HG03060 (cell line): ENCODE data around the gene SUGCT.
"Not testable (repeated sequence)": the region's sequence is repeated elsewhere in the genome, so short reads cannot be mapped to it uniquely, and the experiment has no call there.

ENCODE experiments used
- ATAC-seq: cut with Tn5 transposase; IDR thresholded peaks from one replicate; pipeline ENCODE4 v1.9.1; 2021; ENCODE audit warnings: low read depth, moderate number of reproducible peaks; ENCODE audit not compliant: unreplicated experiment

Gene SUGCT

DNA sequence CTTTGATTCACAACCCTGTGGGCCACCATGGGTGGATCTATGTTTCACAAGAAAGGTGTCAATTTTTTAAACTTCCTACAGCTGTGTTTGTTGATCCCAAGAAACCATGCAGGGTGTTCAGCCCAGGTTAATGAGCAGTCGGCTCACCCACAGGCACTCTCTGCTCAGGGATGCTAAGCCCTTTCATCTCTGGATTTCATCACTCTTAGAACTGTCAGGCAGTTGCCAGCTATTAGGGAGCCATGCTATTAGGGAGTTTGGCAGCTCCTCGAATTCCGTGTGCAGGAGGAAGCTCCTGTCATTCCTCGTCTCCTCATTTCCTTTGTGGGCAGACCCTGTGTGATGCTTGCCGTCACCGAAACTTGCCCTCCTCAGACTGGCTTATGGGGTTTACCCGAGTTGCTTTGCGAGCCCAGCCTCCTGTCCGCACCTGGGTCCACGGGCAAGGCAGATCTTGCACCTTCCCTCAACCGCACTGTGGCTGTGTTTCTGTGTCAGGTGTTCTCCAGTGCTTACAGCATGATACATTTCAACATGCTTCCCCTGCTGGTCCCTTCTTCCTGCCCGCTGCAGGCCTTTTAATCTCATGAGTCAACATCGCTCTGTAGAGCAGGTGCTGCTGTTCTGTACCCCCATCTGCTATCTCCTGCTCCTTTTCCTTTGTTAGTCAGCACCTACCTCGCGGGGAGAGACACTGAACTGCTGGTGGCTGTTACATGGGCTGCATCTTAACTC, 509.8 kb downstream of the SUGCT start:
- no peak for ATAC-seq

DNA sequence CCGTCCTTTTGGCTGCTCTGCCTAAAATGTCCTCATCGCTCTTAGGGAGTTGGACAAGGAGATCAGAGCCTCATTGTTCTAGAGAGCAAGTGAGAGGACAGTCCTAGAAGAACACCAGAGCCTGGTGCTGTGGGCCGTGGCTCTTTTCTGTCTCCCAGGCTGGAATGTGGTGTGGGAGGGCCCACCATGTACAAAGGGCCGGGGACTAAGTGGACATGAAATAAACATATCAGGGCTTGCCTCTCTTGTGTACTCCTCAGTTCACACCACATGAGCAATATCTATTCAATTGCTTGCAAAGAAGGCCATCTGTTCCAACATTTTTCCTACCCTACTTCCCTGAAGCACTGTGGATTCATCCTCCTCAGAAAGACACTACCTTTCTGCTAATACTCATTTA, 510.4 kb downstream of the SUGCT start:
- no peak for ATAC-seq

DNA sequence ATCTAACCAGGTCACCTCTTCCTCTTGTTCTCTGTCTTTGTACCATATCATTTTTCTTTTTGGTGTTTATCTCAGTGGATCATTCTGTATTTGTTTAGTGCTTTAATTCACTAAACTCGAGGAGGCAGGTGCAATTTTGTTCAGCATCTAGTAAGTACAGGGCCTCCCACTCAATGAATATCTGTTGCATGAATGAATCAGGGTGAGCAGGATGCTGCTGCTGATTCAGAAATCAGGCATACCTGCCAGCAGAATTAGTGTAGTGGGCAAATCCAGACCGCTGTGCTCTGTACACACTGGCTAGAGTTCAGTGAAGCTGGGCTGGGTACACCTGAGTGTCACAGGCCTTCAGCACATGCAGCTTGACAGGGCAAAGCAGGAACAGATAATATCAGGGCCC, 511.9 kb downstream of the SUGCT start:
- no peak for ATAC-seq

DNA sequence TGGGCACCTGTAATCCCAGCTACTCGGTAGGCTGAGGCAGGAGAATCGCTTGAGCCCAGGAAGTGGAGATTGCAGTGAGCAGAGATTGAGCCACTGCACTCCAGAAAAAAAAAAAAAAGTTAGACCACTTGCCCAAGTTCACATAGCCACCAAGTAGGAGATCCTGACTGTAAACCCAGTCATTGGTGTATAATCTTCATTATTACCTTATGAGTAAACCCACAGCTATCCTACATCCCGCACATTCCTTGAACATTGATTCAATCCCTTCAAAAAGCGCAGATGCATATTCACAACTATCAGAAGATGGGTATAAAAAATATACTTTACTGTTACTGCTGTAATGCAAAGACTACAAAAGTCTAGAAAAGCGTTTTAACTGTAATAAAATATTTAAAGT, 512.9 kb downstream of the SUGCT start:
- ATAC-seq = no peak

DNA sequence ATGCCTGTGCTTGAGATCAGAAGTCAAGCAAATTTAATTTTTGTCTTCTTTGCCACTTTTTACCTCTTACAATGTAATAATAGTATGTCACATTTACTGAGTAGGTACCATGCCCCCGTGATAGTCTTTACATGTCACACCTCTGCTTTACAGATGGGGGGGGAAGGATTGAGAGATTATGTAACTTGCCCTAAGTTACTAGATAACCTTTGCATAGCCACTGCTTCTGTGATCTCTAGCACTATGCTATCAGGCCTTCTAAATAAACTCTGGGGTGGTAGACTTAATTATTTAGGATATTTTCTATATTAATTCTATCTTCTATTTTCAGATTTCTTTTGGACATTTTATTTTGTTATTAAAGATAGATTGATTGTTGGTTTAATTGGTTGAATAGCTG, 514.4 kb downstream of the SUGCT start:
- ATAC-seq = no peak

DNA sequence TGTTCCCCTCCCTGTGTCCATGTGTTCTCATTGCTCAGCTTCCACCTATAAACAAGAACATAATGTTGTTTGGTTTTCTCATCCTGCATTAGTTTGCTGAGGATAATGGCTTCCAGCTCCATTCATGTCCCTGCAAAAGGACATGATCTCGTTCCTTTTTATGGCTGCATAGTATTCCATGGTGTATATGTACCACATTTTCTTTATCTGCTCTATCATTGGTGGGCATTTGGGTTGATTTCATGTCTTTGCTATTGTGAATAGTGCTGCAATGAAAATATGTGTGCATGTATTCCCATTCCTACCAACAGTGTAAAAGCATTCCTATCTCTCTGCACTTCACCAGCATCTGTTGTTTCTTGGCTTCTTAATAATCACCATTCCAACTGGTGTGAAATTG, 516.1 kb downstream of the SUGCT start:
- ATAC-seq = not testable (repeated sequence)

DNA sequence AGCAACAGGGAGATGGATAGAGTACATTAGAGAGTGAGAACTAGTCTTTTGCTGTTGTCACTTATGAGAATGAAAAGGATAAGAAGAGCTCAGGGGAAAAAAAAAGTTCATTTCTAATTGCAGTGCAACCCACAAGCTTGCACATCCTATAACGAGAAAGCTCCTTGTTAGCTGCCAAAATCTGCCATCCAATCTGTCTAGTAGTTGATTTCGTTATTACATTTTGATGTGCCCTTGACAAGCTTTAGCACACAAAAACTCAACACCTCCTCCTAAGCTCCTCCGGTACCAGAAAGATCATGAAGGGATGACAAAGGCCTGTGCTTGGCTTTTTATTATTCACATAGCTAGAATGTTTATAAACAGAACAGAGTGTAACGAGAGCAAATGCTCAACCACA, 519.4 kb downstream of the SUGCT start:
- no peak for ATAC-seq

DNA sequence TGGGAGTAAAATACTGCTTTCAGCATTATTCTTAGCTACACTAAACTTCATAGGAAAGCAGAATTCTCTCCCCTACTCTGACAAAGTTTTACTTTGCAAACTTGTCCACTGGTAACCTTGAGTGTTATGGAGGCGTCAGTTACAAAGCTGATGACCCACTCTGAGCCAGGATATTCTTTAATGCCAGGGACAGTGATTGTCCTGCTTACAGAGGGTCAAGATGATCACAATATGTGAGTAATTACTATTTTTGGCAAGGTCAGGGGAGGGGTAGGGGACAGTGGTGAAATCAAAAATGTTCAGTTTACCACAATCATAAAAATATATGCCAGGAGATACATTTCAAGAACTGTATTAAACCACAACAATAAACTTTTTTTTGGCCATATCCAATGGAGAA, 520.6 kb downstream of the SUGCT start:
- ATAC-seq = no peak

DNA sequence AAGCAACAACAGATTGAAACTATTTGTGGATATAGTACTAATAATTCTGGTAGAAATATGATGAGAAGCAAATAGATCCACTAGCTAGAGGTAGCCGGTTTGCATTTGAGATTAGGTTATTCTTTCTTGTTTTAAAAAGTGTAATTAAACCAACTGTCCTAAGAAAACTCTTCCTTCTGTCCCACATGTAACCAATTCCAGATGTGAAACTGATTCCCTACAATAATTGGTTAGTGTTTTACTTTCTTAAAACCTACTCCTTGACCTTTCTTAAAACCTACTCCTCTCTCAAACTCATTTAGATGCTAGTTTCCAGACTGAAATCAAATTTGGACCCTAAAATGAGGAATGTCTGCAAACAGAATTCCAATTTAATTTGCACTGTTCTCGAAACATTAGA, 521.5 kb downstream of the SUGCT start:
- no peak for ATAC-seq

DNA sequence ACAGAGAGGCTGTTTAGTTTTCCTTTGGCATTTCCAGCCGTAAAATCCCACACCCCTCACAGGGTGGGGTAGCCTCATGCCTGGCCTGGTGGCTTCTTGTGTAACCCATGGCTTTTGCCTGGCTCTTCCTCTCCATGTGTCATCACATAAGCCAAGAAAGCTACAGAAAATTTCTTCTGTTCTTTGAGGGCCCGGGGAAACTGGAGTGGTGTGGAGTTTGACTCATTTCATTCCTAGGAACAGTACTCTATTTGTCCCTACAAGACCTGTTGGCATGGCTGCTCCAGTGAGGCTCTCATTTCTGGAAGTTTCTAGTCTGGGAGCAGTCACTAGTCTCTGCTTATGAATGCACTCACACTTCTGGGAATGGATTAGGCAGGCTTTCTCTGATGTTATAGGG, 523.9 kb downstream of the SUGCT start:
- no peak for ATAC-seq

DNA sequence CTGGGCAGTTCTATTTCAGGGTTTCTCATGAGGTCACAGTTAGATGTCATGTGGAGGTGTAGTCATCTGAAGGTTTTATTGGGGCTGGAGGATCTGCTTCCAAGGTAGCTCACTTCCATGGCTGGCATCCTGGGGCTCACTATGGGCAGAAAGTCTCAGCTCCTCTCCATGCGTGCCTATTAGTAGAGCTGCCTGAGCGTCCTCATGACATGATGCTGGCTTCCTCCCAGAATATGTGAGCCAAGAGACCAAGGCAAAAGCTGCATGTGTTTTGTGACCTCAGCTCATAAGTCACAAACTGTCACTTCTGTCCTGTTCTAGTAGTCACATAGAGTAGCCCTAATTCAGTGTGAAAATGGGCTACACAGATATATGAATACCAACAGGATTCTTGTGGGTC, 524.4 kb downstream of the SUGCT start:
- no peak for ATAC-seq

DNA sequence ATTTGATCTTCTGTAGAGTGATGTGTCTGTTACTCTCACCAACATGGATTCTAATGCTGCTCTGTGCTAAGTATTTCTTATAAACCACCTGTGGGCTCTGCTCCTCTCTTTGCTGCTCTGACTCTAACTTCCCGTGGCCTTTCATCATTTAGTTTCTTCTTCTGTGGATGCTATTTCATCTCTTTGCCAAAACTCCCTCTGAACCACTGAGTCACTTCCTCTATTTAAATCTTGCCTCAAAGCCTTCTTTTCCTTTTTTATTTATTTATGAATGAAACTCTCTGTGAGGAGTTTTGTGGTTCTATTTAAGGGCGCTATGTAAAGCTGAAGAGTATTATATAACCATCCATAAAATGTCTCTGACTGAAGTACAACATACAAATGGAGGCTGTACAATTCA, 538.5 kb downstream of the SUGCT start:
- no peak for ATAC-seq

DNA sequence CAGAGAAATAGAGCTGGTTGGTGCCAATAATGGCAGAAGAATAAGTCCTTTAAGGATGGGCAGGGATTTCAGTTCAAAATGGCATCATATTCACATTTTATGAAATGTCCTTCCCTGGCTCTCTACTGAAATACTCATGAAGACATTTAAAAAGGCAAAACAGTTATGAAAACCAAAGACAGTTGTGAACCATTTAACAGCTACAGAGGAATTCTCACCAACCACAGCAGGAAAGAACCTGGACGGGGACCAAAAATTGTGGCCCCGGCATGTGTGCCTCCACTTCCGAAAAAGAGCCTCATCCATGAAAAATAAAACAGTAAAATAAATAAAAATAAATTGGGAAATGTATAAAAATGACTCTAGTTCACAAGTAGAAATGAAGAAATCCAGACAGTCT, 539.5 kb downstream of the SUGCT start:
- ATAC-seq = no peak

DNA sequence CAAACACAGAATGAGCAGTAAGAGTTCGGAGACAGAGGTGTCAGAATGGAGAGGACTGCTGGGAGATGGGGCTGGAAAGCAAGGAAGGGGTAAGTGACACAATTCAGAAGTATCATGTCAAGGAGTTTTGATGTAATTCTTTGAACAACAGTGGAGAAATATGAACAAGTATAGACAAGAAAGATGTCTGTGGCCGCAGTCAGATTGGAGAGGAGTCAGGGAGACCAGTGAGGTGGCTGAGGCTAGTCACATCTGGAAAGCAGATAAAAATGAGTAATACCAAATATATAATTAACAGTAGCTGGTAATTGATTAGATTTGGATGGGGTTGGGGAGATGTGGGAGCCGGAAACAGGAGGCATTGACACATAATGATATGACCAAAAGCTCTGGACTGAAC, 540.9 kb downstream of the SUGCT start:
- no peak for ATAC-seq

DNA sequence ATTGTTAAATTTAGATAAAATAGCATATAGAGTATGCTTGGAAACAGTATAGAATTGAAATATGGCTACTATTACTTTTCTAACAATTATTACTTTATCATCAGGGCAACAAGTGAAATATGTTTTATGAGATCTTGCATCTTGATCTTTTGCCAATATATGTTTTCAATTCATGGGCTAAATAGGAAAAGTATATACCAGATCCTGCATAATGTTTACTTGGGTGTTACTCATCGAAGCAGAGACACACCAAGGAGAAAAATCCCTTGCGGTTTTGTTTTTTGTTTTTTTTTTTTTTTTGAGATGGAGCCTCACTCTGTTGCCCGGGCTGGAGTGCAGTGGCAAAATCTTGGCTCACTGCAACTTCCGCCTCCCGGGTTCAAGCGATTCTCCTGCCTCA, 541.4 kb downstream of the SUGCT start:
- no peak for ATAC-seq

DNA sequence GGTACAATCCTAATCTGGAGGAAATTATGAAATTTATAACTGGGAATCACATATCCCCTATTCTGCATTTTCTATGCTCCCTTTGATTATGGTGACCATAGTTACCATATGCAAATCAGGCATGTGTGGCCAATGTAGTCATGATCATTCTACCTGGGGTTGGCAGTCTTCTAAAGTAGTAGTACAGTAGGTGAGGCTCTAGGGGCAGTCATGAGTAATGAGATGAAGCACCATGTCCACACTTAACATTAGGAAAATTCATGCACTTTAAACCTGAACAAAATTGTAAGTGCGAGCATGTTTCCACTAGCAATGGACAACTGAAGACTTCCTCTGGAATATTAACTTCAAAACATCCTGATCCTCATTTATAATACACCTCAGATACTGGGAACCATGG, 545.9 kb downstream of the SUGCT start:
- peak; percentile 87 for ATAC-seq

DNA sequence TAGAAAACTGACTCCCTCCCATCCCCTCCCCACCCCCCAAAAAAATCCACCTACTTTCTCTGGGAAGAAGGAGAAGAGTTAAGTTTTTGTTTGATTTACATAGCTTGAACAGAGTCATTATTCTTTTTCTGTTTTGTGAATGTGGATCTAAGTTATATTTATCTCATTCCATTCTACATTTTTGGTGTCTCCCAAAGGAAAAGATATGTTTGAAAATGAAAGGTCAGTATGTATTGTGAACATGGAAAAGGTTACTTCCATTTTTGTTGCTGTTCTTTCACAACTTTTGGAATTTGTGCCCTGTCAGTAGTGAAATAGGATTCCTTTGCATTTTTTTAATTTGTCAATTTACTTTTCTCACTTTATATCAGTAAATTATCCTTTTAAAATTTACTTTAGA, 547.9 kb downstream of the SUGCT start:
- ATAC-seq = no peak

DNA sequence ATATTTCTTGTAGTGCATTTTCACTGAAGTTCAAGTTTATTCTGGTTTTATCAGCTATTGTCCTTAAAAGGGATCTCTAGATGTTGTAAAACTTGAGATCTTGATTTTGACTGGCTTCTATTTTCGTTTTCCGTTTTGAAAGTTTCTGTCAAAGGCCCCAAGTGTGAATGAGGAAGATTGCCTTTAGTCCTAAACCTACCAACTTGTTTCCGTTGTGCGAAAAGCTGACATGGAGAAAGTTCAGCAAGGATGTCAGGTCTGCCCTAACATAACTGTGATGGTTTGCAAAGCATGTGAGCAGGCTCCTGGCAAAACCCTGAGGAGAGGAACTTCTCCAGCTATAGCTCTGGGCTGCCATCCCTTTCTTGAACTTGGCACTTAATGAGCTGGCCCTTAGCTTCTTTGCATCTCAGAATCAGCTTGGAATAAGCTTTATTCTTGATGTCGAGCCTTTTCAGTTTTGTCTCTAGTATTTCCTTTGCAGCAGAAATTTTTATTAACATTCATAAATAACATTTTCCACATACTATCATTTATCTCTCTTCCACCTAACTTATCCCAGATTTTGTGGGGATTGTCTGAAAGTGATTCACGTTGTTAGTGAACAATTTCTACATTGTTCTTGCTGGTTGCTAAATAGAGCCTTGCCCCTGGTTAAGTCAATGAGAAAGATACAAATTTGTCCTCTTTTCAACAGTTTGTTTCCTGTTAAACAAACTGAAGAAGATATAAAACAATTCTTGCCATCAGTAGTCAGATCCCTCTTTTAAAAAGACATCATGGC, 559.4 kb downstream of the SUGCT start:
- no peak for ATAC-seq

DNA sequence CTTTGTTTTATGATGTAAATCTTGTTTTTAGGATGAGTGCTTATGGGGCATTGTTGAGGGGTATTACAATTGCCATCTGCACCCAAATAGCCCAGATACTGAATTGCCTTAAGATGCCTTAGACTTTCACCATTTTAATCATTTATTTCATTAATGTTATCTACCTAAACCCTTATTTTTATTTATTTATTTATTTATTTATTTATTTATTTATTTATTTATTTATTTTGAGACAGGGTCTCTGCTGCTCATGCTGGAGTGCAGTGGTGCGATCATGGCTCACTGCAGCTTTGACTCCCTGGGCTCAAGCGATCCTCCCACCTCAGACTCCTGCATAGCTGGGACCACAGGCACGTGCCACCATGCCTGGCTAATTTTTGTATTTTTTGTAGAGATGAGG, 560.2 kb downstream of the SUGCT start:
- no peak for ATAC-seq

DNA sequence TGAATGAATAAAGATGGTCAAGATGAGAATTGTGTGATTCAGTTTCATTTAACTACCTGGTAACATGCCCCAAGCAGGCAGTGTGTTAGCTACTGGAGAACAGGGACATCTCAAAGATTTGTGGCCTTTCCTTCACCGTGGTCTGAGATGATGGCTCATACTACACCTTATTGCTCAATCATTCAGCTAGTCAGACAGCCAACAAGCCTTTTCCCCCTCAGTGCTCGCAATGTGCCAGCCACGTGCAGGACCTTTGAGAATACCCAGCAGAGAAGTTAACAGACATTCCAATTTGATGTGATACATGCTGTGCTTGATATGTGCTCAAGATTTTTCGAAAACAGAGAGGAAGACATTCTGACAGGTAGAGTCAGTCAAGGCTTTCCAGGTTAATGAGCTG, 562.8 kb downstream of the SUGCT start:
- no peak for ATAC-seq

DNA sequence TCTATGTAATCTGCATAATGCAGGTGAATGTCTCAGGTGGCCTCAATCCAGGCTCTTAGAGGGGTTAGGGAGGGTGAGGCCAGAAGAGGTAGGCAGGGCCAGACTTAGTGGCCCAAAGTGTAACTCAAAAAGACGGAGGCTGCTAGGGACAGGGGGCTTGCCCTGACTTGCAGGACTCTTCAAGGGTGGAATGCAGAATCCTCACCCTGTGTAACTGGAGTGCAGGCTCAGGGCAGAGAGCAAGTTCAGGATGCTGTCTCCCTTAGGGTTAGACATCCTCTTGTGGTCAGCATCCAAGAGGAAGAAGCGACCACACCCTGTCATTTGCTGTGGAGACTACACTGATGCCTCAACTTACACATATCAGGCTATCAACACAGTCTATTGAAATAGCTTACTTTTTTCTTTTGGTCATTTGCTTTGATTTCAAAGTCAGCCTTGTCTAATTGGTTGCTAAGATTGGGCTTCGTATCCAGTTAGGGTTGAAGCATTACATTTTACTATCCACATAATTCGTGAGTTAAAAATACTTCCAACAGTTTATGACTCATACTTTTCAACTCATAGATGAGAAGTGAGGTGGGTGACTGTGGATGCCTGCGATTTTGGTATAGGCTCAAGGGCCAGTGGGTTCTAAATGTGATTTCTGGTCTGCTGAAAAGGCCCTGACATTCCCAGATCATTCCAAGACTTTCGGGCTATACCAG, 563.6 kb downstream of the SUGCT start:
- ATAC-seq = no peak

DNA sequence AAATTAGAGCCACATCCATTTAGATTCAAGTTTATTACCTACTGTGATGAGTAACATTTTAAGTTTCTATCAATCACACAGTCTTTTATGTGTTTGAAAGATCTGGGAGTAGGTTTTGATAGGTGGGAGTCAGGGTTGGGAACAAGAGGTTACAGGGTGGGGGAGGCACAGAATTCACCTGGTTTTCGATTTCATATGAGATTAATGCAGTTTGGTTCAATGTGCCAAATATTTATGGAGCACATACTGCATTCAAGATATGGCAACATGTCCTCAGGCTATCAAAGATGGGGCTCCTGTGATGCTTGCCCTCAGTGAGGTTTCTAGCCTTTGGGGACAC, 564.1 kb downstream of the SUGCT start:
- no peak for ATAC-seq
